ENCODE data around the gene SLC5A1. TPM values are rescaled to one million over a fixed set of nuclear protein-coding genes. Genes with fewer than 3 reads are reported as not detected.
A peak's percentile ranks its signal among the peaks of the same experiment; 100 is the strongest.
"Not testable (repeated sequence)": the region's sequence is repeated elsewhere in the genome, so short reads cannot be mapped to it uniquely, and the experiment has no call there.

The SLC5A1 gene
- total RNA-seq, 1 donor from 2014 or later, result not detected

DNA sequence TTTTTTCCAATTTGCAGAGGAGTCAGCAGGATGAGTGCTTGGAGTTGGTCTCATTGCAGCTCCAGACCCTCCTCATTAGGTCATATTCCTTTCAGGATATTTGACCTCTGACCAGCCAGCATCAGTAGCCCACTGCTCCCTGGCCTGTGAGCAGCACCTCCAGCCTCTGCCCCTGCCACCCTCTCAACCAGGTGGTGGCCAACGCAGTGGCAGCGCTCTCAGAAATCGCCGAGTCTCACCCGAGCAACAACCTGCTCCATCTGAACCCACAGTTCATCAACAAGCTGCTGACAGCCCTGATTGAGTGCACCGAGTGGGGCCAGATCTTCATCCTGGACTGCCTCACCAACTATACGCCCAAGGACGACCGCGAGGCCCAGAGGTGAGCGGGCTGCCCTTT, 89.1 kb downstream of the SLC5A1 start:
- Mint-ChIP-seq H3K4me3 (ENCODE audit: unreplicated experiment) (no peak overlapping the region), H3K9me3 (ENCODE audit: low read depth) (no peaks in the 10 kb centered on the region), H3K4me1 (ENCODE audit: low read depth) (no peaks in the 10 kb centered on the region), H3K36me3 (ENCODE audit: low read depth) (no peaks in the 10 kb centered on the region), H3K27ac (ENCODE audit: unreplicated experiment) (no peak overlapping the region), H3K27me3 (ENCODE audit: low read depth) (peaks cover 12% of the 10 kb centered on the region)
- no peak for DNase-seq (ENCODE audit: low spot score)
- TF ChIP-seq, protein P1, sequence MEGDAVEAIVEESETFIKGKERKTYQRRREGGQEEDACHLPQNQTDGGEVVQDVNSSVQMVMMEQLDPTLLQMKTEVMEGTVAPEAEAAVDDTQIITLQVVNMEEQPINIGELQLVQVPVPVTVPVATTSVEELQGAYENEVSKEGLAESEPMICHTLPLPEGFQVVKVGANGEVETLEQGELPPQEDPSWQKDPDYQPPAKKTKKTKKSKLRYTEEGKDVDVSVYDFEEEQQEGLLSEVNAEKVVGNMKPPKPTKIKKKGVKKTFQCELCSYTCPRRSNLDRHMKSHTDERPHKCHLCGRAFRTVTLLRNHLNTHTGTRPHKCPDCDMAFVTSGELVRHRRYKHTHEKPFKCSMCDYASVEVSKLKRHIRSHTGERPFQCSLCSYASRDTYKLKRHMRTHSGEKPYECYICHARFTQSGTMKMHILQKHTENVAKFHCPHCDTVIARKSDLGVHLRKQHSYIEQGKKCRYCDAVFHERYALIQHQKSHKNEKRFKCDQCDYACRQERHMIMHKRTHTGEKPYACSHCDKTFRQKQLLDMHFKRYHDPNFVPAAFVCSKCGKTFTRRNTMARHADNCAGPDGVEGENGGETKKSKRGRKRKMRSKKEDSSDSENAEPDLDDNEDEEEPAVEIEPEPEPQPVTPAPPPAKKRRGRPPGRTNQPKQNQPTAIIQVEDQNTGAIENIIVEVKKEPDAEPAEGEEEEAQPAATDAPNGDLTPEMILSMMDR (IDR thresholded peaks at IDR 0.05), result no peak

DNA sequence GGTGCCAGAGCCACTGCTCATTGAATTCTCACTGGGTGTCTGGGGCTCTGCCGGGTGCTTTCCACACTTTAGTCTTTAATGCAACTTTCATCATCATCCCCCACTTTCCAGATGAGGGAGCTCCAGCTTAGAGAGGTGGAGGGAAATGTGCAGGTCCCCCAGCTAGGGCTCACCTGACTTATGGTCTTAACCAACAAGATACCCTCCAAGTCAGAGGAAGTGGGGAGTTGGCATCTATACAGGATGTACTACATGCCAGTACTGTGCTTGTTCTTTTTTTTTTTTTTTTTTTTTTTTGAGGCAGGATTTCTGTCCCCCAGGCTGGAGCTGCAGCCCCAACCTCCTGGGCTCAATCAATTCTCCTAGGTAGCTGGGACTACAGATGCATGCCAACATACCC, 89.7 kb downstream of the SLC5A1 start:
- peaks cover 14% of the 10 kb centered on the region for H3K27me3 Mint-ChIP-seq (ENCODE audit: low read depth)
- no peaks in the 10 kb centered on the region for H3K4me1 Mint-ChIP-seq (ENCODE audit: low read depth)
- DNase-seq (ENCODE audit: low spot score), result no peak
- H3K9me3 Mint-ChIP-seq (ENCODE audit: low read depth), result no peaks in the 10 kb centered on the region
- no peaks in the 10 kb centered on the region for H3K36me3 Mint-ChIP-seq (ENCODE audit: low read depth)
- H3K27ac Mint-ChIP-seq (ENCODE audit: unreplicated experiment), result no peak overlapping the region
- H3K4me3 Mint-ChIP-seq (ENCODE audit: unreplicated experiment), result no peak overlapping the region
- TF ChIP-seq, protein P1 (IDR thresholded peaks at IDR 0.05), result no peak

DNA sequence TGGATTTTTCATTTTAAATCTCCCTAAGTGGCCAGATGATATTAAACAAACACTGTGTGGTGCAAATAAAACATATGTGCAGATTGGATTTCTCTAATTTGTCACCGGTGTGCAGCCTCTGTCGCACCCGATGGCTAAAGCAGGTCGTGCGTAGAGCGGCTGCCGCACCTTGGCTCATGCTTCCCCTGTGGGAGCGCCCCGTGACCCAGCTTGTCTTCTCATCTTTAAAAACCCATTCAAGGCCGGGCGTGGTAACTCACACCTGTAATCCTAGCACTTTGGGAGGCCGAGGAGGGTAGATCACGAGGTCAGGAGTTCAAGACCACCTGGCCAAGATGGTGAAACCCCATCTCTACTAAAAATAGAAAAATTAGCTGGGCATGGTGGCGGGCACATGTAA, 91.7 kb downstream of the SLC5A1 start:
- peaks cover 21% of the 10 kb centered on the region for H3K27me3 Mint-ChIP-seq (ENCODE audit: low read depth)
- H3K27ac Mint-ChIP-seq (ENCODE audit: unreplicated experiment); H3K9me3 Mint-ChIP-seq (ENCODE audit: low read depth); H3K36me3 Mint-ChIP-seq (ENCODE audit: low read depth); H3K4me3 Mint-ChIP-seq (ENCODE audit: unreplicated experiment); H3K4me1 Mint-ChIP-seq (ENCODE audit: low read depth); DNase-seq (ENCODE audit: low spot score): not testable (repeated sequence)

DNA sequence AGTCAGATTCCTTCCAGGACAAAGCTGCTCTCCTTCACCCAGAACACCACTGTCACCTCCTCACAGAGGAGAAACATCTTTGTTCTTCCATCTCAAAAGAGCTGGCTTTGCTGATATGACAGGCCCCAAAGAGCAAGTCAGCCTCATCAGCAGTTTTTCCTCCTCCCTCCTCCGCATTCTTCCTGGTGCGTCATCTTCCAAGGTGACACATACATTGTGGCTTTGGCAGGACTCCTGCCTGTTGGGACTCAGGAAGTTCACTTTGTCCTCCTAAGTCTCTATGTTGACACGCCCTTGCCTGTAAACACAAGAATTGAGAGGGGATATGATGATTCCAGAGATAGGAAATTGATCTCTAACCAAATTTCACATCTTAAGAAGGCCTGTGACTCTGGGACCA, 92.9 kb downstream of the SLC5A1 start:
- H3K4me1 Mint-ChIP-seq (ENCODE audit: low read depth); H3K36me3 Mint-ChIP-seq (ENCODE audit: low read depth); DNase-seq (ENCODE audit: low spot score); H3K9me3 Mint-ChIP-seq (ENCODE audit: low read depth); H3K27ac Mint-ChIP-seq (ENCODE audit: unreplicated experiment); H3K4me3 Mint-ChIP-seq (ENCODE audit: unreplicated experiment): not testable (repeated sequence)
- H3K27me3 Mint-ChIP-seq (ENCODE audit: low read depth), result peaks cover 21% of the 10 kb centered on the region

DNA sequence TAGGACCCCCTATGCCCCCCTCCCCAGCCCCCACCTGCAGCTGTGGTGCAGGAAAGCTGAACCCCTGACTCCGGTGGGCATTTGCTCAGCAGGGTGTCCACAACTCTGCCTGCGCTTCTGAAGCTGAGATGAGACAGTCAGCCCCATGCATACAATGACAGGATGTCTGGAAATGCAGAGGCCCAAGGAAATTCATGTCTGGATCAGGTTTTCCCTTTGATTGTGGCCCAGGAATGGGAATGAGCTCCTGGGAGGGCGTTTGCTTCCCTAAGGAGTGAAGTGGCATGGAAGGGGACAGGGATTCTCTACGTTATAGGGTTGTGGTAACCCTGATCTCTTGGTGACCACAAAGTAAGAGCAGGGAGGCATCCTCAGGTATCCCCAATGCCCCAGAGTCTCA, 93.8 kb downstream of the SLC5A1 start:
- DNase-seq (ENCODE audit: low spot score); H3K36me3 Mint-ChIP-seq (ENCODE audit: low read depth); H3K9me3 Mint-ChIP-seq (ENCODE audit: low read depth); H3K4me3 Mint-ChIP-seq (ENCODE audit: unreplicated experiment); H3K27ac Mint-ChIP-seq (ENCODE audit: unreplicated experiment); H3K4me1 Mint-ChIP-seq (ENCODE audit: low read depth): not testable (repeated sequence)
- H3K27me3 Mint-ChIP-seq (ENCODE audit: low read depth), result peaks cover 25% of the 10 kb centered on the region

DNA sequence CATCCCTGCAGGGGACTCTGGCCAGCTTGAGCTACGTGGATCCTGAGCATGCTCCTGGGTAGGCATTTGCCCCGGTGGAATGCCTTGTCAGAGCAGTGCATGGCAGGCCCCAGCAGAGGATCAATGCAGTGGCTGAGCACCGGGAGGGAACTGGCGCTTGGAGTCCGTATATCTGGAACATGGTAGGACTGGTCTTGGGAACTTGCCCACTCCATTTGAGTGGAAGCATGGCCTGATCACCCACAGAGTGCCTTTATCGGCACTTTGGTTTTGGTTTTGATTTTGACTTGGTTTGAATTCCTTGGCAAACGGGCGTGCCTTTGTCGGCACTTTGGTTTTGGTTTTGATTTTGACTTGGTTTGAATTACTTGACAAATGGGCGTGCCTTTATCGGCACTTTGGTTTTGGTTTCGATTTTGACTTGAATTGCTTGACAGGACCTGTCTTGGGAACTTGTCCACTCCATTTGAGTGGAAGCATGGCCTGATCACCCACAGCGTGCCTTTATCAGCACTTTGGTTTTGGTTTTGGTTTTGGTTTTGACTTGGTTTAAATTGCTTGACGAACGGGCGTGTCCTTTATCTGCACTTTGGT, 94.8 kb downstream of the SLC5A1 start:
- H3K4me3 Mint-ChIP-seq (ENCODE audit: unreplicated experiment); H3K4me1 Mint-ChIP-seq (ENCODE audit: low read depth); H3K36me3 Mint-ChIP-seq (ENCODE audit: low read depth); H3K9me3 Mint-ChIP-seq (ENCODE audit: low read depth); DNase-seq (ENCODE audit: low spot score); H3K27ac Mint-ChIP-seq (ENCODE audit: unreplicated experiment): not testable (repeated sequence)
- H3K27me3 Mint-ChIP-seq (ENCODE audit: low read depth), result peaks cover 31% of the 10 kb centered on the region

DNA sequence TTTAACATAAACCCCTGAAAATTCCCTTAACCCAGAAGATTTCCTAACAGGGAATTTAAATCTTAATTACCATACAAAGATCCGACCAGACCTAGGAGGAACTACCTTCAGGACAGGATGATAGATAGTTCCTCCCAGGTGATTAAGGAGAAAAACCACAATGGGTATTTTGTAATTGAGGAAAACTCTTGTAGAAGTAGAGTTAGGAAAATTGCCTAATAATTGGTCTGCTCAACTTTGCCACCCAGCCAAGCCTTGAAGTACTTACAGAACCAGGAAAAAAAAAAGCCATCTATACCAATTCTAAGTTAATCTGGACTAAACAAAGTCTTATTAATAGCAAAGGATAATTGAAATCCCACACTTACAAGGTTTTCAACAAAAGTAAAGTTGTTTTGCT, 95.5 kb downstream of the SLC5A1 start:
- H3K27me3 Mint-ChIP-seq (ENCODE audit: low read depth), result peaks cover 37% of the 10 kb centered on the region
- not testable (repeated sequence) for DNase-seq (ENCODE audit: low spot score); H3K9me3 Mint-ChIP-seq (ENCODE audit: low read depth); H3K4me1 Mint-ChIP-seq (ENCODE audit: low read depth); H3K27ac Mint-ChIP-seq (ENCODE audit: unreplicated experiment); H3K36me3 Mint-ChIP-seq (ENCODE audit: low read depth); H3K4me3 Mint-ChIP-seq (ENCODE audit: unreplicated experiment)

DNA sequence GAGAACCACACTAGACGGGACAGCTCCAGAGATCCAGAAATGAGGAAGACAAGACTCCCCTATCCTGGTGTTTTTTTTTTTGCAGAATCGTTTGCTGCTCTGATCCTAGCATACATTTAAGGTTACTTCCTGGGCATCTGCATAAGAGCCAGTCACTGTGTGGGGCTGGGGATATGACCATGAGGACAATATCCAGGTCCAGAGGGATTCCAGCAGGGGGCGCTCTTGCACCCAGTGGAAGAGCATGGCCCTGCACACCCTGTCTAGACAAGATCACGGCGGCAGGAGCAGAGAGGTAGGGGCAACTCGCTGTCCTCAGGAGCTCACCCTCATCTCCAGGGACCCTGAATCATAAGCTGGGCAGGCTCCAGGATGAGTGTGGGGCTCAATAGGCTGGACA, 97.6 kb downstream of the SLC5A1 start:
- H3K36me3 Mint-ChIP-seq (ENCODE audit: low read depth); H3K4me3 Mint-ChIP-seq (ENCODE audit: unreplicated experiment); H3K4me1 Mint-ChIP-seq (ENCODE audit: low read depth); DNase-seq (ENCODE audit: low spot score); H3K9me3 Mint-ChIP-seq (ENCODE audit: low read depth); H3K27ac Mint-ChIP-seq (ENCODE audit: unreplicated experiment): not testable (repeated sequence)
- H3K27me3 Mint-ChIP-seq (ENCODE audit: low read depth), result peaks cover 38% of the 10 kb centered on the region
- TF ChIP-seq, protein P1 (IDR thresholded peaks at IDR 0.05), result peak; percentile 58
